ENCODE data around the gene CCL21.

GRCh38 chr9:34732886-34733285 lies 22.9 kb upstream of the CCL21 start:
- no peak for TF ChIP-seq CTCF (conservative IDR thresholded peaks at IDR 0.05; ENCODE audit: low read depth, low read length)
- no peak for TF ChIP-seq CEBPB (IDR thresholded peaks at IDR 0.05; ENCODE audit: low read depth, low read length)
- no peak for TF ChIP-seq POLR2A (IDR thresholded peaks at IDR 0.05; ENCODE audit: low read depth, low read length)
- TF ChIP-seq MAZ (IDR thresholded peaks at IDR 0.05; ENCODE audit: borderline replicate concordance, low read depth, low read length): no peak

All from IMR-90 (cell line).